ENCODE data around the gene KIAA1671. TPM values are rescaled to one million over a fixed set of nuclear protein-coding genes. Genes with fewer than 3 reads are reported as not detected.
A peak's percentile ranks its signal among the peaks of the same experiment; 100 is the strongest.

The KIAA1671 gene
- total and polyA plus RNA-seq, 4 experiments from 2014 or later = 0.04 to 10.2 (median 5.2) TPM

DNA sequence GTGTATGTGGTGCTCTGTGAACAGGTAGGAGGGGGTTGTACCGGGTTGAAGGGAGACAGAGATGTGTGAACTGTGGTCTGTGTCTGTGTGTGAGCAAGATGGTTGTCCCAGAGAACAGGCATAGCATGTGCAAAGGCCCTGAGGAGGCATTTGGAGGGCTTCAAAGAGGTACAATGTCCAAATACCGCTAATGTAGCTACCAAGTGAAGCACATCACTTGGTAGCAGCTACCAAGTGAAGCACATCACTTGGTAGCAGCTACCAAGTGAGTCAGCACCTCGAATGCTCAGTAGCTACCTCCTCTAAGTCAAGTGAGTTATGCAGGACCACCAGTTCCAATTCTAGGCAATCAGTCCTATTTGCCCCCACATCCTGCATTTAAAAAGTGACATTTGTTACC lies 72.4 kb downstream of the KIAA1671 start:
- POLR2A ChIA-PET (ENCODE audit: partially characterized antibody) = no interaction called here
- H3K27ac ChIP-seq (ENCODE audit: low read depth, low read length) = no peak overlapping the region
- Mint-ChIP-seq H3K27me3 (peaks cover 3 to 8% of the 10 kb centered on the region in 2 donors), H3K27ac (no peak overlapping the region), H3K9me3 (no peaks in the 10 kb centered on the region), H3K4me3 (no peak overlapping the region), H3K36me3 (no peaks in the 10 kb centered on the region), H3K4me1 (peaks cover 7 to 22% (median 9%) of the 10 kb centered on the region in 4 donors)
- DNase-seq = no peak
- H3K4me3 ChIP-seq (ENCODE audit: low read length in 2 of 2) = no peak overlapping the region
- peaks cover 5% of the 10 kb centered on the region for H3K4me1 ChIP-seq (ENCODE audit: insufficient read depth, low read length)
- H3K9me3 ChIP-seq (ENCODE audit: control insufficient read depth in 1 of 2, low read length in 2 of 2) = no peaks in the 10 kb centered on the region
- no peaks in the 10 kb centered on the region for H3K36me3 ChIP-seq (ENCODE audit: insufficient read depth, low read length)
- intact Hi-C loops (cut with micrococcal nuclease) = no loop called here
- no peaks in the 10 kb centered on the region for H3K27me3 ChIP-seq (ENCODE audit: insufficient read depth, low read length)
- CTCF ChIA-PET (ENCODE audit: partially characterized antibody) = no interaction called here

DNA sequence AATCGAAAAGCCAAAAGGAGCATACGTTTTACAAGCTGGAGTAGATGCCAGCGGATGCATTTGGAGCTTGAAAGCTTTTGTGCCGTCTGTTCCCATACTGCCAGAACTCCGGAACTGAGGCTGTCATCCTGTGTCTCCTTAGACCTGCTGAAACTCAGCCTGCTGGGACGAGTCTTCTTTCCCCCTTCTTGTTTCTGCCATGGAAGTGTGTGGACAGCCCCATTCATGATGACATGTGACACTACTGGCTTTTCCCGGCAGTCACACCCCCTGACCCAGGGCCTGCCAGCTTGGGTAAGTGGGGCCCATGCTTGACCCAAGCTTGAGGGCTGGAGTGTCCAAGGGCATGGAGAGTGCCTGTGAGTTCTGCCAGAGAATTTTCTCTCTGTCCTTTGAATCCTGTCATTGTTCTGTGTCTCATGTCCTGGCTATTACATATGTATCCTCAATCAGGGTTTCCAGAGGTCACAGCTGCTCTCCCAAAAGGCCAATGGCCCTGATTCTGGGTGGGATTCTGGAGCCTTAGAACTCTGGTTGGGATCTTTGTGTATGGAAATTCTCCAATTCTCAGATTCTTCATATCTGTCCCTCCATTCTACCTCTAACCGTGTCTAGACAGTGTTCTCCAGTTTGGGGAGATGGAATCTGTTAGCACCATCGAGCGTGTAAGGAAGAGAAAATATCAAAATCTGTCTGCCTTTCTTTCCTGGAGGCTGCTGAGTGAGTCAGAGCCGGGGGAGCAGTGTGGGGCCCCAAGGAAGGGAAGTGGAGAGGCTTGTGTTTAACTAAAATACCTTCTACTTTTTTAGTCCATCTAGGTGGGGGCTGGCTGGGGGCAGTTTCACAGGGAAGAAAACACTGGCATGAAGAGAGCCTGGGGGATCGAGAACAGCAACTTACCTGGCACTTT lies 73.2 kb downstream of the KIAA1671 start:
- Mint-ChIP-seq H3K27me3 (peaks cover 2 to 3% of the 10 kb centered on the region in 2 donors), H3K27ac (peak overlapping the region in 4 of 7 donors; percentile 4 to 41 (median 20)), H3K4me3 (peak overlapping the region in 4 of 8 donors; percentile 29 to 62 (median 52)), H3K9me3 (no peaks in the 10 kb centered on the region), H3K4me1 (peaks cover 7 to 22% (median 9%) of the 10 kb centered on the region in 4 donors), H3K36me3 (no peaks in the 10 kb centered on the region)
- ChIA-PET POLR2A (ENCODE audit: partially characterized antibody) (no interaction called here), CTCF (ENCODE audit: partially characterized antibody) (no interaction called here)
- no peak for DNase-seq
- Histone ChIP-seq H3K4me1 (ENCODE audit: insufficient read depth, low read length) (peaks cover 5% of the 10 kb centered on the region), H3K9me3 (ENCODE audit: control insufficient read depth in 1 of 2, low read length in 2 of 2) (no peaks in the 10 kb centered on the region), H3K36me3 (ENCODE audit: insufficient read depth, low read length) (no peaks in the 10 kb centered on the region), H3K27ac (ENCODE audit: low read depth, low read length) (no peak overlapping the region), H3K27me3 (ENCODE audit: insufficient read depth, low read length) (no peaks in the 10 kb centered on the region), H3K4me3 (ENCODE audit: low read length in 2 of 2) (no peak overlapping the region)
- intact Hi-C loops (cut with micrococcal nuclease) = no loop called here

DNA sequence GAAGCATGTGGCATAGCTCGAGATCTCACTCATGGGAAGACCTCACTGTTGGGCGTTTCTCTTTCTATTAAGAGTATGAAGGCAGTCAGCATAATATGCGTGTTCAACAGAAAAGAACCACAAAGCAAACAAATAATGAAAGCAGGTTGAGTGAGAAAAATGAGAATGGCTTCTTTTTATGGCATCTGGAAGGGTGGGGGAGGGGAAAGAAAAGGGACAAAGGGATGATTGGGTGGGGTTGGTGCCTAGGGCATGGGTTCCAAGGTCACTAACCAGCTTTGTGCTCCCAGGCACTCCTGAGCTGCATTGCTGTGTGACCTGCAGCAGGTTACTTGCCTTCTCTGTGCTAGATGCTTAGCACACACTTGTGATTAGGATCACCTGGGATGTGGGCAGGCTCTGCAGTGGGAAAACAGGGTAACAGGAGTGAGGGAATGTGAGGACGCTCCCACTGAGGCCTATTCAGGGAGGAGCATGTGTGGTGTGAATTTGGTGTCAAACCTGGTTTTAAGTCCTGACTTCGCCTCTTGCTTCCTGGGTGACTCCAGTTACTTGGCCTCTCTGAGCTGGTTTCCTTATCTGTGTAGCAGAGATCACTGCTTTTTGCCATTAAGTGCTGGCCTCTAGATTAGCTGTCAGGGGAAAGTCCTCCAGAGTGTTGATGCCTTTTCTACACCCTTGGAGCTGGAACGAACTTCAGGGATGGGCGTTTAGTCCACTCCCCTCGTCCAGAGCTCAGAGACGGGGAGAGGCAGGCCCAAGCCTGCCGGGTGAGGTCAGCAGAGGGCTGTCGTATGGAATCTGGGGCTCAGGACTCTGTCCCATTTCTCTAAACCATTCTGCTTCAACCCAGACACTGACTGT lies 74.8 kb downstream of the KIAA1671 start:
- Mint-ChIP-seq H3K36me3 (no peaks in the 10 kb centered on the region), H3K27me3 (no peaks in the 10 kb centered on the region), H3K4me3 (peak overlapping the region in 3 of 8 donors; percentile 6 to 32 (median 29)), H3K27ac (peak overlapping the region in 2 of 7 donors; percentile 59 to 63), H3K9me3 (no peaks in the 10 kb centered on the region), H3K4me1 (peaks cover 7 to 22% (median 9%) of the 10 kb centered on the region in 4 donors)
- ChIA-PET POLR2A (ENCODE audit: partially characterized antibody) (no interaction called here), CTCF (ENCODE audit: partially characterized antibody) (interaction anchor here (0.7 to 1.3 kb wide), 3 partner anchors 8 to 36 kb away, joined by 3 read pairs; no protein-coding TSS in a partner anchor)
- intact Hi-C loops (cut with micrococcal nuclease) = no loop called here
- Histone ChIP-seq H3K4me3 (ENCODE audit: low read length in 2 of 2) (no peak overlapping the region), H3K36me3 (ENCODE audit: insufficient read depth, low read length) (no peaks in the 10 kb centered on the region), H3K27ac (ENCODE audit: low read depth, low read length) (no peak overlapping the region), H3K9me3 (ENCODE audit: control insufficient read depth in 1 of 2, low read length in 2 of 2) (no peaks in the 10 kb centered on the region), H3K4me1 (ENCODE audit: insufficient read depth, low read length) (peaks cover 5% of the 10 kb centered on the region), H3K27me3 (ENCODE audit: insufficient read depth, low read length) (no peaks in the 10 kb centered on the region)
- DNase-seq = no peak

DNA sequence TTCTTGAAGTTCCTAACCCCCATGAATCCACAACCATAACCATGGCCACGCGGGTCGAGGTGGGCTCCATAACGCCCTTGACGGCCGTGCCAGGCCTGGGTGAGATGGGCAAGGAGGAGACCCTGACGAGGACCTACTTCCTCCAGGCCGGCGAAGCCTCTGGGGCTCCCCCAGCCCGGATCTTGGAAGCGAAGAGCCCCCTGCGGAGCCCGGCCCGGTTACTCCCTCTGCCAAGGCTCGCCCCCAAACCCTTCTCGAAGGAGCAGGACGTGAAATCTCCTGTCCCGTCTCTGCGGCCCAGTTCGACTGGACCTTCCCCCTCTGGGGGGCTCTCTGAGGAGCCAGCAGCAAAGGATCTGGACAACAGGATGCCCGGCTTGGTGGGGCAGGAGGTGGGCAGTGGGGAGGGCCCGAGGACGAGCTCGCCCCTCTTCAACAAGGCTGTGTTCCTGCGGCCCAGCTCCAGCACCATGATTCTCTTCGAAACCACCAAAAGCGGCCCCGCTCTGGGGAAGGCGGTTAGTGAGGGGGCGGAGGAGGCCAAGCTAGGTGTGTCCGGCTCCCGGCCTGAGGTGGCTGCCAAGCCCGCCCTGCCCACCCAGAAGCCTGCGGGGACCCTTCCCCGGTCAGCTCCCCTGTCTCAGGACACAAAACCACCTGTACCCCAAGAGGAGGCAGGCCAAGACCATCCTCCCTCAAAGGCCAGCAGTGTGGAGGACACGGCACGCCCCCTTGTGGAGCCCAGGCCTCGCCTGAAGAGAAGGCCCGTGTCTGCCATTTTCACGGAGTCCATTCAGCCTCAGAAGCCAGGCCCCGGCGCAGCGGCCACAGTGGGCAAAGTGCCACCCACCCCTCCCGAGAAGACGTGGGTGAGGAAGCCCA lies 75.7 kb downstream of the KIAA1671 start:
- no peak for DNase-seq
- CTCF ChIA-PET (ENCODE audit: partially characterized antibody) = interaction anchor here (0.8 to 1.3 kb wide), 3 partner anchors 21 to 77 kb away, joined by 3 read pairs; no protein-coding TSS in a partner anchor
- no peak overlapping the region for H3K4me3 ChIP-seq (ENCODE audit: low read length in 2 of 2)
- intact Hi-C loops (cut with micrococcal nuclease) = no loop called here
- H3K27ac ChIP-seq (ENCODE audit: low read depth, low read length) = no peak overlapping the region
- Mint-ChIP-seq H3K27me3 (no peaks in the 10 kb centered on the region), H3K4me3 (no peak overlapping the region), H3K9me3 (no peaks in the 10 kb centered on the region), H3K27ac (no peak overlapping the region), H3K36me3 (no peaks in the 10 kb centered on the region), H3K4me1 (peaks cover 7 to 22% (median 9%) of the 10 kb centered on the region in 4 donors)
- no peaks in the 10 kb centered on the region for H3K36me3 ChIP-seq (ENCODE audit: insufficient read depth, low read length)
- H3K4me1 ChIP-seq (ENCODE audit: insufficient read depth, low read length) = peaks cover 5% of the 10 kb centered on the region
- POLR2A ChIA-PET (ENCODE audit: partially characterized antibody) = no interaction called here
- H3K27me3 ChIP-seq (ENCODE audit: insufficient read depth, low read length) = no peaks in the 10 kb centered on the region
- H3K9me3 ChIP-seq (ENCODE audit: control insufficient read depth in 1 of 2, low read length in 2 of 2) = no peaks in the 10 kb centered on the region

DNA sequence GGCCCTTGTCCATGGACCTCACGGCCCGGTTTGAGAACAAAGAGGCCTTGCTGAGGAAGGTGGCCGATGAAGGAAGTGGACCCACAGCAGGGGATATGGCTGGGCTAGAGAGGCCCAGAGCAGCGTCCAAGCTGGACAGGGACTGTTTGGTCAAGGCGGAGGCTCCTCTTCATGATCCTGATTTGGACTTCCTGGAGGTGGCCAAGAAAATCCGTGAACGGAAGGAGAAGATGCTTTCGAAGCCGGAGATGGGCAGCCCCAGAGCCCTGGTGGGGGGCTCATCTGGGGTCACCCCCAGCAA lies 76.3 kb downstream of the KIAA1671 start:
- no peak overlapping the region for H3K27ac Mint-ChIP-seq
- POLR2A ChIA-PET (ENCODE audit: partially characterized antibody) = no interaction called here
- Histone ChIP-seq H3K36me3 (ENCODE audit: insufficient read depth, low read length) (no peaks in the 10 kb centered on the region), H3K4me1 (ENCODE audit: insufficient read depth, low read length) (peaks cover 5% of the 10 kb centered on the region), H3K4me3 (ENCODE audit: low read length in 2 of 2) (no peak overlapping the region), H3K27me3 (ENCODE audit: insufficient read depth, low read length) (no peaks in the 10 kb centered on the region), H3K27ac (ENCODE audit: low read depth, low read length) (no peak overlapping the region), H3K9me3 (ENCODE audit: control insufficient read depth in 1 of 2, low read length in 2 of 2) (no peaks in the 10 kb centered on the region)
- no peaks in the 10 kb centered on the region for H3K27me3 Mint-ChIP-seq
- intact Hi-C loops (cut with micrococcal nuclease) = no loop called here
- H3K4me1 Mint-ChIP-seq = peaks cover 7 to 22% (median 9%) of the 10 kb centered on the region in 4 donors
- CTCF ChIA-PET (ENCODE audit: partially characterized antibody) = interaction anchor here (1.0 kb wide), 1 partner anchor 77 kb away, joined by 3 read pairs; no protein-coding TSS in a partner anchor
- H3K9me3 Mint-ChIP-seq = no peaks in the 10 kb centered on the region
- H3K36me3 Mint-ChIP-seq = no peaks in the 10 kb centered on the region
- no peak overlapping the region for H3K4me3 Mint-ChIP-seq
- no peak for DNase-seq

DNA sequence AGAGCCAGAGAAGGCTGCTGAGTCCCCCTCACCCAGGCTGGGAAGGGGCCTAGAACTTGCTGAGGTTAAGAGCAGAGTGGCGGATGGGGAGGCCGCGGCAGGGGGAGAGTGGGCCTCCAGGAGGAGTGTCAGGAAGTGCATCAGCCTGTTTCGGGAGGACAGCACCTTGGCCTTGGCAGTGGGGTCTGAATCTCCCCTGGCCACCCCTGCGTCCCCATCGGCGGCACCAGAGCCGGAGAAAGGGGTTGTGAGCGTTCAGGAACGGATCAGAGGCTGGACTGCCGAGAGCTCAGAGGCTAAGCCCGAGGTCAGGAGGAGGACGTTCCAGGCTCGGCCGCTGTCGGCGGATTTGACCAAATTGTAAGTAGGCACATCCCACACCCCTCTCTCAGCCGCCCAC lies 76.7 kb downstream of the KIAA1671 start:
- H3K27ac Mint-ChIP-seq = no peak overlapping the region
- Histone ChIP-seq H3K36me3 (ENCODE audit: insufficient read depth, low read length) (no peaks in the 10 kb centered on the region), H3K9me3 (ENCODE audit: control insufficient read depth in 1 of 2, low read length in 2 of 2) (no peaks in the 10 kb centered on the region), H3K27ac (ENCODE audit: low read depth, low read length) (no peak overlapping the region), H3K4me1 (ENCODE audit: insufficient read depth, low read length) (peaks cover 5% of the 10 kb centered on the region), H3K4me3 (ENCODE audit: low read length in 2 of 2) (no peak overlapping the region), H3K27me3 (ENCODE audit: insufficient read depth, low read length) (no peaks in the 10 kb centered on the region)
- H3K27me3 Mint-ChIP-seq = no peaks in the 10 kb centered on the region
- H3K36me3 Mint-ChIP-seq = no peaks in the 10 kb centered on the region
- no peak for DNase-seq
- ChIA-PET POLR2A (ENCODE audit: partially characterized antibody) (no interaction called here), CTCF (ENCODE audit: partially characterized antibody) (no interaction called here)
- peaks cover 7 to 22% (median 9%) of the 10 kb centered on the region in 4 donors for H3K4me1 Mint-ChIP-seq
- no peak overlapping the region for H3K4me3 Mint-ChIP-seq
- no peaks in the 10 kb centered on the region for H3K9me3 Mint-ChIP-seq
- intact Hi-C loops (cut with micrococcal nuclease) = no loop called here

Data from CD4-positive, alpha-beta memory T cell (primary cell).